Natural killer cell (primary cell): ENCODE measurements around the gene P2RY2. TPM values are rescaled to one million over a fixed set of nuclear protein-coding genes. Genes with fewer than 3 reads are reported as not detected.

Experiments used
- ATAC-seq, 3 donors: fragments of 150-1000 bp in 2 of 3; fragments of 200-7000 bp in 1 of 3; cut with Tn5 transposase; 1 replicate in 1 of 3; 2 replicates in 2 of 3; pipeline ENCODE4 v1.10.0; 2021; ENCODE audit warnings: mild to moderate bottlenecking in 2 of 3, moderate library complexity in 2 of 3
- DNase-seq, 2 donors: peaks; one replicate each; pipeline versions ENCODE4 v3.0.0 to v3.0.0-alpha.2; 2013 to 2021; ENCODE audit warnings: mixed read lengths in 1 of 2
- H3K27ac ChIP-seq: one replicate; pipeline ENCODE4 v1.5.1; 2013; ENCODE audit warnings: mild to moderate bottlenecking, low read length
- H3K27me3 ChIP-seq: one replicate; pipeline ENCODE4 v1.6.1; 2013; ENCODE audit warnings: low read length; ENCODE audit not compliant: control insufficient read depth, insufficient read depth
- H3K36me3 ChIP-seq: one replicate; pipeline ENCODE4 v1.6.1; 2013; ENCODE audit warnings: low read length; ENCODE audit not compliant: control insufficient read depth, insufficient read depth
- H3K4me1 ChIP-seq: one replicate; pipeline ENCODE4 v1.6.1; 2013; ENCODE audit warnings: low read length; ENCODE audit not compliant: control insufficient read depth, insufficient read depth
- H3K4me3 ChIP-seq: one replicate; pipeline ENCODE4 v1.5.1; 2013; ENCODE audit warnings: low read length
- H3K9me3 ChIP-seq: one replicate; pipeline ENCODE4 v1.6.1; 2013; ENCODE audit warnings: low read length; ENCODE audit not compliant: control insufficient read depth, insufficient read depth
- H3K27ac Mint-ChIP-seq, 2 donors: one replicate each; pipeline ENCODE4 v1.8.0; 2022; ENCODE audit warnings: mild to moderate bottlenecking in 2 of 2, mixed read lengths in 2 of 2, moderate library complexity in 1 of 2
- H3K27me3 Mint-ChIP-seq, 2 donors: one replicate each; pipeline ENCODE4 v1.8.0; 2022; ENCODE audit warnings: low read depth in 2 of 2, mixed read lengths in 2 of 2
- H3K36me3 Mint-ChIP-seq: one replicate; pipeline ENCODE4 v1.8.0; 2022; ENCODE audit warnings: mixed read lengths
- H3K4me1 Mint-ChIP-seq, 2 donors: one replicate each; pipeline ENCODE4 v1.8.0; 2022; ENCODE audit warnings: mixed read lengths in 2 of 2
- H3K4me3 Mint-ChIP-seq: one replicate; pipeline ENCODE4 v1.8.0; 2022; ENCODE audit warnings: mild to moderate bottlenecking, moderate library complexity, mixed read lengths
- H3K9me3 Mint-ChIP-seq, 2 donors: one replicate each; pipeline ENCODE4 v1.8.0; 2022; ENCODE audit warnings: mixed read lengths in 2 of 2
- CTCF ChIP-seq: fragments of 200-600 bp; IDR thresholded peaks from one replicate; pipeline ENCODE4 v1.8.0; 2022; ENCODE audit warnings: antibody characterized with exemption
- WGBS: methylation state at CpG from one replicate; pipeline ENCODE4 v1.1.7; 2013; ENCODE audit warnings: missing lambda C conversion rate; ENCODE audit not compliant: insufficient coverage; 5-methylcytosine and 5-hydroxymethylcytosine counted together
- intact Hi-C: fragments of 100-400 bp; cut with micrococcal nuclease; formaldehyde crosslinking; loops from one replicate; pipeline ENCODE4 v1.14.2; 2022
- total RNA-seq, 4 donors: library from RNA; stranded (reverse); fragments of 120-200 nt in 1 of 4; gene quantifications; one replicate each; pipeline versions ENCODE4 v1.2.3 to v1.2.4, GENCODE V29; 2013 to 2022

P2RY2 gene
- total RNA-seq, 3 donors from 2014 or later (not counting 1 experiment from before 2014, with no cell fraction given) = 0.27 to 1.0 (median 0.90) TPM

- peaks cover 43% of the 10 kb centered on the region for H3K4me1 ChIP-seq
- no peak overlapping the region for H3K27ac ChIP-seq
- intact Hi-C loops = no loop called here
- DNase-seq = no peak
- 83% methylated on average over 1 of the region's 1 CpG for WGBS
- H3K4me3 Mint-ChIP-seq = no peak overlapping the region
- ATAC-seq = no peak
- no peaks in the 10 kb centered on the region for H3K27me3 ChIP-seq
- no peaks in the 10 kb centered on the region for H3K9me3 ChIP-seq
- H3K36me3 ChIP-seq = no peaks in the 10 kb centered on the region
- no peaks in the 10 kb centered on the region for H3K27me3 Mint-ChIP-seq
- H3K36me3 Mint-ChIP-seq = no peaks in the 10 kb centered on the region
- peaks cover 7 to 16% of the 10 kb centered on the region in 2 donors for H3K4me1 Mint-ChIP-seq
- H3K27ac Mint-ChIP-seq = no peak overlapping the region
- no peak overlapping the region for H3K4me3 ChIP-seq
- no peak for TF ChIP-seq CTCF
- no peaks in the 10 kb centered on the region for H3K9me3 Mint-ChIP-seq
Observed at GRCh38 chr11:73285721-73286120, 67.6 kb downstream of the P2RY2 start.

Other genes with a start within 250 kb of the P2RY2 start
- 10 to 100 TPM; 39.4 to 59.1 (median 42.1) TPM for gene FCHSD2, start 76.0 kb upstream of the P2RY2 start, total RNA-seq
- gene P2RY6, start 54.1 kb downstream of the P2RY2 start, total RNA-seq = under 1 TPM in 2 of 3 donors, not detected in 1; 0.24 to 0.40 TPM
- gene ARHGEF17, start 90.0 kb downstream of the P2RY2 start, total RNA-seq = under 1 TPM; 0.02 to 0.88 (median 0.50) TPM
- gene RELT, start 158.1 kb downstream of the P2RY2 start, total RNA-seq = 100 to 1,000 TPM; 132 to 264 (median 151) TPM